GM12878 (cell line): ENCODE data around the gene OSTN. TPM values are rescaled to one million over a fixed set of nuclear protein-coding genes. Genes with fewer than 3 reads are reported as not detected.

Source experiments
- ATAC-seq: fragments of 200-7000 bp; cut with Tn5 transposase; 3 replicates; pipeline ENCODE4 v1.9.1; 2020; ENCODE audit warnings: mild to moderate bottlenecking, moderate library complexity
- BruUV-seq: library from RNA; stranded (reverse); fragments of 400-500 nt; replicated peaks from 2 replicates; lab custom pipeline; 2021; lab: Mats Ljungman, UMichigan
- CTCF ChIA-PET: fragments of 300-600 bp; sonication (Branson Sonifier 250); formaldehyde crosslinking; extraction: SDS; loops from one replicate; lab custom pipeline; 2021; ENCODE audit warnings: inconsistent platforms; lab: Yijun Ruan, JAX
- POLR2A ChIA-PET: fragments of 350-600 bp; formaldehyde crosslinking; extraction: SDS; loops from one replicate; lab custom pipeline; 2021; ENCODE audit warnings: inconsistent platforms; lab: Charles Lee
- RAD21 ChIA-PET: fragments of 300-600 bp; sonication (Branson Sonifier 250); formaldehyde crosslinking; loops from one replicate; lab custom pipeline; 2023; ENCODE audit warnings: antibody characterized with exemption; ENCODE audit not compliant: unreplicated experiment; lab: Charles Lee
- SMC1A ChIA-PET: fragments of 300-600 bp; sonication (Branson Sonifier 250); formaldehyde crosslinking; loops from one replicate; lab custom pipeline; 2023; ENCODE audit not compliant: unreplicated experiment, uncharacterized antibody; lab: Charles Lee
- DNase-seq: peaks from one replicate; pipeline ENCODE4 v3.0.0-alpha.2; 2011; ENCODE audit warnings: low read depth, low spot score
- FAIRE-seq: peaks from 3 replicates; lab custom pipeline; 2011; peaks lifted over from hg19 to GRCh38; lab: Jason Lieb, UNC
- H2AFZ ChIP-seq: 2 replicates; pipeline ENCODE4 v1.6.0; 2011; ENCODE audit warnings: low read depth, low read length, control low read depth; ENCODE audit not compliant: control insufficient read depth
- H3K27ac ChIP-seq: 2 replicates; pipeline ENCODE4 v1.5.1; 2011; ENCODE audit warnings: control low read depth; ENCODE audit not compliant: control insufficient read depth, insufficient read depth
- H3K27me3 ChIP-seq, 2 experiments: replicated peaks in 1 of 2; 2 replicates each; pipeline versions ENCODE4 v1.6.0 to v1.6.1; 2011; ENCODE audit warnings: low read length in 1 of 2; ENCODE audit not compliant: control insufficient read depth in 2 of 2, insufficient read depth in 2 of 2
- H3K36me3 ChIP-seq, 2 experiments: 2 replicates each; pipeline ENCODE4 v1.5.1; 2011; ENCODE audit warnings: low read length in 1 of 2; ENCODE audit not compliant: control insufficient read depth in 2 of 2, insufficient read depth in 2 of 2
- H3K4me1 ChIP-seq: 2 replicates; pipeline ENCODE4 v1.6.1; 2011; ENCODE audit warnings: mild to moderate bottlenecking, low read length, moderate library complexity, mixed read lengths; ENCODE audit not compliant: control insufficient read depth, insufficient read depth
- H3K4me2 ChIP-seq: 2 replicates; pipeline ENCODE4 v1.6.0; 2011; ENCODE audit warnings: control low read depth; ENCODE audit not compliant: control insufficient read depth, insufficient read depth
- H3K4me3 ChIP-seq: fragments of 200-600 bp; sonication (generic); 2 replicates; pipeline ENCODE4 v1.5.1; 2016
- H3K79me2 ChIP-seq: 2 replicates; pipeline ENCODE4 v1.6.0; 2011; ENCODE audit warnings: low read length; ENCODE audit not compliant: control insufficient read depth, insufficient read depth
- H3K9ac ChIP-seq: 2 replicates; pipeline ENCODE4 v1.8.0; 2011; ENCODE audit warnings: low read length, control low read depth, mixed read lengths; ENCODE audit not compliant: control insufficient read depth, insufficient read depth
- H3K9me3 ChIP-seq: replicated peaks from 3 replicates; pipeline ENCODE4 v1.5.1; 2011; ENCODE audit warnings: mild to moderate bottlenecking, low read length; ENCODE audit not compliant: control insufficient read depth, insufficient read depth
- H4K20me1 ChIP-seq: 2 replicates; pipeline ENCODE4 v1.6.0; 2011; ENCODE audit not compliant: control insufficient read depth, insufficient read depth
- CEBPB ChIP-seq, 2 experiments: fragments of 150-350 bp in 1 of 2; IDR thresholded peaks; 2 replicates each; pipeline ENCODE4 v1.6.1; 2012 to 2014; ENCODE audit warnings: low read depth in 2 of 2, low read length in 2 of 2, borderline replicate concordance in 1 of 2, inconsistent platforms in 1 of 2
- EP300 ChIP-seq, 2 experiments: fragments of 150-350 bp in 1 of 2; IDR thresholded peaks; 2 replicates each; pipeline ENCODE4 v1.6.1; 2011 to 2012; ENCODE audit warnings: low read depth in 2 of 2, low read length in 2 of 2, borderline replicate concordance in 1 of 2, improper control_type of control experiment in 1 of 2, inconsistent platforms in 1 of 2; ENCODE audit not compliant: control insufficient read depth in 1 of 2
- EZH2 ChIP-seq: IDR thresholded peaks from 2 replicates; pipeline ENCODE4 v1.6.1; 2012; ENCODE audit warnings: low read depth, mild to moderate bottlenecking, control low read depth, inconsistent platforms, low read length, borderline replicate concordance; ENCODE audit not compliant: control insufficient read depth
- JUNB ChIP-seq: IDR thresholded peaks from 2 replicates; pipeline ENCODE4 v1.6.1; 2016; ENCODE audit warnings: antibody characterized with exemption, mild to moderate bottlenecking
- MTA2 ChIP-seq: fragments of 450-650 bp; IDR thresholded peaks from 2 replicates; pipeline ENCODE4 v1.6.1; 2016; ENCODE audit warnings: low read depth, mild to moderate bottlenecking, moderate library complexity
- NFIC ChIP-seq: IDR thresholded peaks from 2 replicates; pipeline ENCODE4 v1.6.1; 2012; ENCODE audit warnings: low read depth, mild to moderate bottlenecking, inconsistent platforms, low read length, moderate library complexity
- RBBP5 ChIP-seq: fragments of 200-600 bp; sonication (generic); conservative IDR thresholded peaks from 2 replicates; pipeline ENCODE4 v1.6.1; 2016
- SUZ12 ChIP-seq: fragments of 200-600 bp; sonication (generic); IDR thresholded peaks from one replicate; pipeline ENCODE4 v1.6.1; 2018; ENCODE audit warnings: antibody characterized with exemption, mild to moderate bottlenecking; ENCODE audit not compliant: unreplicated experiment
- ZNF274 ChIP-seq: IDR thresholded peaks from one replicate; pipeline ENCODE4 v1.8.0; 2011; ENCODE audit not compliant: insufficient read length, insufficient read depth
- ZNF384 ChIP-seq: IDR thresholded peaks from 2 replicates; pipeline ENCODE4 v1.6.1; 2012; ENCODE audit warnings: low read depth, mild to moderate bottlenecking, low read length, improper control_type of control experiment, borderline replicate concordance
- in situ Hi-C: fragments of 300-500 bp; cut with MboI; formaldehyde crosslinking; loops from 9 replicates; pipeline ENCODE4 v1.14.3; 2018; ENCODE audit warnings: mixed read lengths
- intact Hi-C: fragments of 100-400 bp; cut with micrococcal nuclease; formaldehyde crosslinking; loops from one replicate; pipeline ENCODE4 v1.14.2; 2022; ENCODE audit not compliant: unreplicated experiment
- polyA plus RNA-seq, 11 experiments: library from polyadenylated mRNA; depleted of rRNA in 4 of 11; unstranded in 6 of 11; stranded (reverse) in 5 of 11; fragments of >200 nt; fragmentation: Nextera tagmentation in 4 of 11; fragmentation: Illumina TruSeq in 1 of 11; extraction: Ambion mirVana in 4 of 11; extraction: Trizol in 1 of 11; gene quantifications; 1 replicate in 1 of 11; 2 replicates in 10 of 11; pipeline versions ENCODE4 v1.2.1 to v1.2.3, GENCODE V29; 2011 to 2016; ENCODE audit warnings: inconsistent platforms in 2 of 11, missing spikeins in 2 of 11, low read depth in 1 of 11
- total RNA-seq, 4 experiments: library from RNA; depleted of rRNA in 3 of 4; stranded (reverse); fragments of >200 nt in 3 of 4; fragmentation: Illumina TruSeq in 1 of 4; extraction: Trizol in 1 of 4; gene quantifications; 2 replicates each; pipeline versions ENCODE4 v1.2.1 to v1.2.3, GENCODE V29; 2013 to 2021
- TF ChIP-seq, protein P1 (sequence below): fragments of 450-650 bp; IDR thresholded peaks from 2 replicates; pipeline ENCODE4 v1.6.1; 2017; ENCODE audit warnings: mild to moderate bottlenecking, moderate library complexity

OSTN gene
- total and polyA plus RNA-seq, 10 of the 15 experiments (the other 5 are each of a cell fraction or from before 2014, with no cell fraction given) = 0.04 to 0.27 (median 0.06) TPM; not detected in 6

DNA sequence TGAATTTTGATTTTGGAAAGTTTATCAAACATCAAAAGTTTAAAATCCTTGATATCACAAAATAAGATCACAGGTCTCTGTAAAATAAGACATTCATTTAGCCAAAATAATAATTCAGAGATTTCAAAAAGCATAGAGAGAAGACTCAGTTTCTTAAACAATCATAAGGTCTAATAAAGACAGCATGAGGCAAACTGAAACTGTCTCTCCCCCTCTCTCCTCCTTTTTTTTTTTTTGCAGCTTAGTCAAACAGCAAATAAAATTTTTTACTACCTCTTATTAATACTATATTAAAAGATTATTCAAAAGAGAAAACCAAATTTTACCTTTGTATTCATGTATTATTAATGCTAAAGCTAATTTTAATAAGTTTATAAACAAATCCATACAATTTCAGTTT, 57.4 kb downstream of the OSTN start:
- TF ChIP-seq ZNF384 = peak; percentile 69; the same call in 1 of the 2 replicates
- TF ChIP-seq JUNB = peak; percentile 83
- no peak for TF ChIP-seq CEBPB (IDR thresholded peaks at IDR 0.05; ENCODE audit: borderline replicate concordance in 1 of 2, low read depth in 2 of 2, low read length in 2 of 2)
- TF ChIP-seq MTA2 = no peak
- peak; percentile 39; the same call in 1 of the 2 replicates for TF ChIP-seq NFIC
- TF ChIP-seq EP300 (IDR thresholded peaks at IDR 0.05; ENCODE audit: borderline replicate concordance in 1 of 2, control insufficient read depth in 1 of 2, low read depth in 2 of 2, low read length in 2 of 2) = 0 out of 4 replicates have a peak, but pooled peaks of 1 of the 2 experiments have one; percentile 10
- TF ChIP-seq RBBP5 = no peak
- no peak for TF ChIP-seq EZH2
- no peak for TF ChIP-seq ZNF274
- TF ChIP-seq, protein P1, sequence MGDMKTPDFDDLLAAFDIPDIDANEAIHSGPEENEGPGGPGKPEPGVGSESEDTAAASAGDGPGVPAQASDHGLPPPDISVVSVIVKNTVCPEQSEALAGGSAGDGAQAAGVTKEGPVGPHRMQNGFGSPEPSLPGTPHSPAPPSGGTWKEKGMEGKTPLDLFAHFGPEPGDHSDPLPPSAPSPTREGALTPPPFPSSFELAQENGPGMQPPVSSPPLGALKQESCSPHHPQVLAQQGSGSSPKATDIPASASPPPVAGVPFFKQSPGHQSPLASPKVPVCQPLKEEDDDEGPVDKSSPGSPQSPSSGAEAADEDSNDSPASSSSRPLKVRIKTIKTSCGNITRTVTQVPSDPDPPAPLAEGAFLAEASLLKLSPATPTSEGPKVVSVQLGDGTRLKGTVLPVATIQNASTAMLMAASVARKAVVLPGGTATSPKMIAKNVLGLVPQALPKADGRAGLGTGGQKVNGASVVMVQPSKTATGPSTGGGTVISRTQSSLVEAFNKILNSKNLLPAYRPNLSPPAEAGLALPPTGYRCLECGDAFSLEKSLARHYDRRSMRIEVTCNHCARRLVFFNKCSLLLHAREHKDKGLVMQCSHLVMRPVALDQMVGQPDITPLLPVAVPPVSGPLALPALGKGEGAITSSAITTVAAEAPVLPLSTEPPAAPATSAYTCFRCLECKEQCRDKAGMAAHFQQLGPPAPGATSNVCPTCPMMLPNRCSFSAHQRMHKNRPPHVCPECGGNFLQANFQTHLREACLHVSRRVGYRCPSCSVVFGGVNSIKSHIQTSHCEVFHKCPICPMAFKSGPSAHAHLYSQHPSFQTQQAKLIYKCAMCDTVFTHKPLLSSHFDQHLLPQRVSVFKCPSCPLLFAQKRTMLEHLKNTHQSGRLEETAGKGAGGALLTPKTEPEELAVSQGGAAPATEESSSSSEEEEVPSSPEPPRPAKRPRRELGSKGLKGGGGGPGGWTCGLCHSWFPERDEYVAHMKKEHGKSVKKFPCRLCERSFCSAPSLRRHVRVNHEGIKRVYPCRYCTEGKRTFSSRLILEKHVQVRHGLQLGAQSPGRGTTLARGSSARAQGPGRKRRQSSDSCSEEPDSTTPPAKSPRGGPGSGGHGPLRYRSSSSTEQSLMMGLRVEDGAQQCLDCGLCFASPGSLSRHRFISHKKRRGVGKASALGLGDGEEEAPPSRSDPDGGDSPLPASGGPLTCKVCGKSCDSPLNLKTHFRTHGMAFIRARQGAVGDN = no peak
- no peak for TF ChIP-seq SUZ12
- TF ChIP-seq, all 136 proteins: peak for 4
- no peak overlapping the region for H3K4me2 ChIP-seq
- no peak overlapping the region for H2AFZ ChIP-seq
- DNase-seq = no peak
- FAIRE-seq = no peak
- H3K4me1 ChIP-seq = peaks cover 25% of the 10 kb centered on the region
- no peak overlapping the region for H3K27ac ChIP-seq
- no peak overlapping the region for H3K4me3 ChIP-seq
- ATAC-seq = no peak
- intact Hi-C loops = no loop called here
- ChIA-PET CTCF (interaction anchor here (0.9 to 1.5 kb wide), 3 partner anchors 12 to 36 kb away, joined by 3 to 4 read pairs (median 4); no protein-coding TSS in a partner anchor), SMC1A (interaction anchor here (0.6 to 4.5 kb wide), 6 partner anchors 11 to 1167 kb away, joined by 3 to 45 read pairs (median 3); no protein-coding TSS in a partner anchor), POLR2A (interaction anchor here (0.9 to 1.3 kb wide), 2 partner anchors 27 to 34 kb away, joined by 4 to 6 read pairs; no protein-coding TSS in a partner anchor), RAD21 (interaction anchor here (0.6 to 2.9 kb wide), 6 partner anchors 12 to 36 kb away, joined by 3 to 10 read pairs (median 3); no protein-coding TSS in a partner anchor)
- in situ Hi-C loops = no loop called here
- no peaks in the 10 kb centered on the region for H3K36me3 ChIP-seq
- H4K20me1 ChIP-seq = no peaks in the 10 kb centered on the region
- H3K9me3 ChIP-seq = no peaks in the 10 kb centered on the region
- BruUV-seq = no TSS peak
- H3K27me3 ChIP-seq = no peaks in the 10 kb centered on the region
- no peak overlapping the region for H3K9ac ChIP-seq
- no peaks in the 10 kb centered on the region for H3K79me2 ChIP-seq
